SKM-1 (cell line): Measurements from ENCODE around the gene POLR1G.
A peak's percentile ranks its signal among the peaks of the same experiment; 100 is the strongest.

Experiments
- DNase-seq: peaks from one replicate; lab custom pipeline; 2025; ENCODE audit not compliant: unreplicated experiment; lab: John Stamatoyannopoulos, UW

Gene POLR1G

GRCh38 chr19:45444318-45445041 is 38.0 kb downstream of the POLR1G start:
- no peak for DNase-seq

- no peak for DNase-seq
Measured at GRCh38 chr19:45445139-45445538, 38.7 kb downstream of the POLR1G start.

GRCh38 chr19:45446295-45446694 is 39.9 kb downstream of the POLR1G start:
- DNase-seq = no peak

GRCh38 chr19:45446944-45447343 is 40.5 kb downstream of the POLR1G start:
- DNase-seq = no peak

GRCh38 chr19:45448425-45448756 is 41.9 kb downstream of the POLR1G start:
- no peak for DNase-seq

GRCh38 chr19:45448887-45449299 is 42.4 kb downstream of the POLR1G start:
- DNase-seq = no peak

- no peak for DNase-seq
Measured at GRCh38 chr19:45450012-45450333, 43.5 kb downstream of the POLR1G start.

- no peak for DNase-seq
Measured at GRCh38 chr19:45451131-45451849, 44.8 kb downstream of the POLR1G start.

- DNase-seq = no peak
Measured at GRCh38 chr19:45451850-45452387, 45.5 kb downstream of the POLR1G start.

- DNase-seq = peak; percentile 49
Measured at GRCh38 chr19:45455707-45456499, 49.5 kb downstream of the POLR1G start.

- DNase-seq = no peak
Measured at GRCh38 chr19:45456500-45456815, 50.0 kb downstream of the POLR1G start.

- DNase-seq = no peak
Measured at GRCh38 chr19:45457776-45458175, 51.3 kb downstream of the POLR1G start.
